HUDEP-2 (cell line): Measurements from ENCODE around the gene ZNF426.
"Not testable (repeated sequence)": the region's sequence is repeated elsewhere in the genome, so short reads cannot be mapped to it uniquely, and the experiment has no call there.

ENCODE experiments used
- DNase-seq, 76 experiments: peaks; one replicate each; lab custom pipeline; 2025; ENCODE audit not compliant: unreplicated experiment in 76 of 76; lab: John Stamatoyannopoulos, UW

The ZNF426 gene

DNA sequence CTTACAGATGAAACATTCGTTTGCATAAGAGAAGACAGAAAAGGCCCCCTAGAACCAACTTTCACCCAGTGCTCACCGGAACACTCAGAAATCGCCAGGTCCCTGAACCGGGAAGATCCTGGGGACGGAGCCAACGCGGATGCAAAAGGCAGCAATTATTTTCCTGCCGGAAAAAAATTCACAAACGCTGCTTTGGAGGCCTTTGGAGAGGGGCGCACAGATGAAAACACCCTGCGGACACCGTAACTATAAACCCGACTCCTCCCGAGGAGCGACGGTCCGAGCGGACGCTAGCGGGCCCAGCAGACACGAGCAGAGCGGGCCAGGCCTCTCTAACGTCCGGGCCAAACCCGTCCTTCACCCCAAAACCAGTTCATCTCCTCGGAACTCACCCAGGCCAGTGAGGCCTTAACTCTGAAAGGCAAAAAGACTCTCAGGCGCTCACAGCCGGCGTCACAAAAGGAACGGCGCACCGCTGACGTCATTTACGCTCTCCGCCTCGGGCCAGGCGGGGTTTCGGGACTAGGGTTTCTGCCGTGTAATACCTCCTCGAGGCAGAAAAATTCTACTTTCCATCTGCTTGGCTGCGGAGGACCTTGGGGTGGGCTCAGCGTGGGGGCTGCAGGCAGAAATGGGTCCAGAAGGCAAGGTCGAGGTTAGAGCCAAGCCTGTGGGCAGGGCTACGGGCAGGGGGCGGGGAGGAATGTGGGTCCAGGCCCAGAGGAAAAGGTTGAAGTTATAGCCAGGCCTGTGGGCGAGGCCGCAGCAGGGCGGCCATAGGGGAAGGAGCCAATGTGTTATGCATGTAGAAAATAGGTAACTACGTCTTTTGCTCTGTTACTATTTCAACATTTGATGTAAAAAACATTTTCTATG lies at the start of gene ZNF426:
Gene ZNF426 (minus strand): TSS at position 463 of the 876 bp plus-strand sequence. CDS start 2,413 bp downstream, outside the sequence.
- DNase-seq, result peak in 73 of 76 experiments; percentile 11 to 85 (median 65)

DNA sequence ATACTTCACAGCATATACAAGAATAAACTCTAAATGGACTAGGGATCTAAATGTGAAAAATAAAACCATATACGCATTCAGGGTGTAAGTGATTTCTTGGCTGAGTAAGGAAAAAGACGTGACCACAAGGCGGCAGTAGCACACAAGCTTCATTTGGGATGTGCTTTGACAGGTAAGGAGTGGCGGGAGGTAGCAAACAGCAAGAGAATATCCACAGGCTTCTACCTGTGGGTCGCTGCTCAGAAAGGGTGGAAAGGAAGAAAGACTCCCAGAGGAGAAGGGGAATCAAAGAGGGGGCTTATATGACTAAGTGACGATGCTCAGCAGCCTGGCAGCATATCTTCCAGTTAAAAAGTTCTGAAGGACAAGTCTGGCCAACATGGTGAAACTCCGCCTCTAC lies 48.3 kb upstream of the ZNF426 start:
- DNase-seq, result peak in 62 of 76 experiments; percentile 3 to 79 (median 48)

DNA sequence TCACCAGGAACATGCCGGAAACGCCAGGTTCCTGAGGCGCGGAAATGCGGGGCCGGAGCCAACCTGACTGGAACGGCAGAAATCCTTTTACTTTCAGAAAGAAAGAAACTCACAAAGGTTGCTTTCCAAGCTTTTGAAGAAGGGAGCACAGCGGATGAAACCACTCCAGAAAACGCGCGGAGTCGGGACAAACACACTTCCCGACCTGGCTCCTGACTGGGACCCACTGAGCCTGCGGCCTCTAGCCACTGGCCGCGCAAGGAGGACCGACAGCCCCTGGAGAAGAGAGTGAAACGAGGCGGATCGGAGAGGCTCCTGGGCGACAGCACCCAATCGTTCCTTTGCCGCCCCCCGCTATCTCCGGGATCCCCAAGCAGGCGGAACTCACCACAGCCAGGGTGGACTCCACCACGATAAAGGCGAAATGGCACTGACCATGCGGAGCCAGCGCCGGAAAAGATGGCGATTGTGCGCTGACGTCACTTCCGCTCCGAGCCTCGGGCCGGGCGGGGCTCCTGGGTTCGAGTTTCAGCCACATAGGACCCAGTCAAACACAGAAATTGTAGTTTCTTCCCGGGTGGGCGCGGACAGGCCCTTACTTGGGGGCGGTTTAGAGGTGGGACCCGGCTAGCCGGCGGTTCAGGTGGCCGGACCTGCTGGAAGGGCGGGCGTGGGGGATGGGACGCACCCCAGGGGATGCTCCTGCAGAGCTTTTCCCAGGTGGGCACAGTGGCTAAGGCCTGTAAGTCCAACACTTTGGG lies 45.8 kb upstream of the ZNF426 start, which contains the start of gene ZNF121:
Gene ZNF121 (minus strand): TSS at position 432 of the 761 bp plus-strand sequence. CDS start 16,407 bp downstream, outside the sequence.
- DNase-seq, result peak in 75 of 76 experiments; percentile 32 to 98 (median 81)

DNA sequence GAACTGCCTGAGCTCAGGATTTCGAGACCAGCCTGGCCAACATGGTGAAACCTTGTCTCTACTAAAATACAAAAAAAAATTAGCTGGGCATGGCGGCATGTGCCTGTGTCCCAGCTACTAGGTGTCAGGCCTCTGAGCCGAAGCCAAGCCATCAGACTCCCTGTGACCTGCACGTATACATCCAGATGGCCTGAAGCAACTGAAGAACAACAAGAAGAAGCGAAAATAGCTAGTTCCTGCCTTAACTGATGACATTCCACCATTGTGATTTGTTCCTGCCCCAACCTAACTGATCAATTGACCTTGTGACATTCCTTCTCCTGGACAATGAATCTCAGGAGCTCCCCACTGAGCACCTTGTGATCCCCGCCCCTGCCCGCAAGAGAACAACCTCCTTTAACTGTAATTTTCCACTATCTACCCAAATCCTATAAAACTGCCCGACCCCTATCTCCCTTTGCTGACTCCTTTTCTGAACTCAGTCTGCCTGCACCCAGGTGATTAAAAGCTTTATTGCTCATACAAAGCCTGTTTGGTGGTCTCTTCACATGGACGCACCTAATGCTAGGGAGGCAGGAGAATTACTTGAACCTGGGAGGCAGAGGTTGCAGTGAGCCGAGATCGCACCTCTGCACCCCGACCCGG lies 43.8 kb upstream of the ZNF426 start:
- DNase-seq, result not testable (repeated sequence)

DNA sequence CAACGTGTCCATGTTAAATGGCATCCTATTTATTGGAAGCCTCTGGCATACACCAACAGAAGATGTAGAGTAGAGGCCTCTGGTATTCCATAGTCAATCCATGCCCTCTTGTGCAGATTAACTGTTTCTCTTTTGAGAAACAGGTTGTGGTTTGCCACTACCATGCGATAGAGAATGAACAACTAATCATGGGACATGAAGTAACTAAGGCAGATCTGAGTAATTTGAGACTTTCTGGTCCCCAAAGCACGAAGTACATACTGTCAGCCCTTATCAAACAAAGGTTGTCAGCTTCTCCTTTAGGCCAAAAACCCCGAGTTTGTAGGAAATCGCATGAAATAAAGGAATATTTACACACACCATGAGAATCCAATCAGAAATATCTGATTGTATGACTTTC lies 42.3 kb upstream of the ZNF426 start:
- DNase-seq, result no peak

DNA sequence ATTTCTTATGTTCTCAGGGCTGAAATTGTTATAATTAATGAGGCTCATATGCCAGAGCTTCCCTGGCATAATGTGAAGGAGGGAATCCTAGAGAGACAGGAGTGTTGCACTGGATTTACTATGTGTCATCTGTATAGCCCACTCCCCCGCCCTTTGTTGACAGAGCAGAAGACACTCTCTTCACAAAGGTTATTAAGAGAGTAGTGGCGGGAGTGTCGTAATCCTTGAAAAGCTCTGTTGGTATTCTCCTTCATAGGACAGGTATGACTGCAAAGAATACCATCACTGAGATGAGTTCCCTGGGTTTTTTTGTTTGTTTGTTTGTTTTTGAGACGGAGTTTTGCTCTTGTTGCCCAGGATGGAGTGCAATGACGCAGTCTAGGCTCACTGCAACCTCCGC lies 31.8 kb upstream of the ZNF426 start:
- DNase-seq, result no peak

DNA sequence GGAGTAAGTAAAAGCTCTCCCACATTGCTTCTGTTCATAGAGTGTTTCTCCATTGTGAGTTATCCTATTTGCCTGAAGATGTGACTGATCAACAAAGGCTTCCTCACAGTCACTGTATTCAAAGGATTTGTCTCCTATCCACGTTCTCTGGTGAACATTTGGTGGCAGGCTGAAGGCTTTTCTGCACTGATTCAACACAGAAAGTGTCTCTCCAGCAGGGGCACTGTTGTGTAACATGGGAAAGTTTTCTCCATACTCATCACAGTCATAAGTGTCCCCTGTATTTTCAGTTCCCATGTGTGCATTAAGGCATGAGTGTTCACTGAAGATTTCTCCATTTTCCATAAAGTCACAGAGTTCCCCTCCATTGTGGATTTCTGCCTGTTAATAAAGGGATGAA lies 28.3 kb upstream of the ZNF426 start:
- no peak for DNase-seq

DNA sequence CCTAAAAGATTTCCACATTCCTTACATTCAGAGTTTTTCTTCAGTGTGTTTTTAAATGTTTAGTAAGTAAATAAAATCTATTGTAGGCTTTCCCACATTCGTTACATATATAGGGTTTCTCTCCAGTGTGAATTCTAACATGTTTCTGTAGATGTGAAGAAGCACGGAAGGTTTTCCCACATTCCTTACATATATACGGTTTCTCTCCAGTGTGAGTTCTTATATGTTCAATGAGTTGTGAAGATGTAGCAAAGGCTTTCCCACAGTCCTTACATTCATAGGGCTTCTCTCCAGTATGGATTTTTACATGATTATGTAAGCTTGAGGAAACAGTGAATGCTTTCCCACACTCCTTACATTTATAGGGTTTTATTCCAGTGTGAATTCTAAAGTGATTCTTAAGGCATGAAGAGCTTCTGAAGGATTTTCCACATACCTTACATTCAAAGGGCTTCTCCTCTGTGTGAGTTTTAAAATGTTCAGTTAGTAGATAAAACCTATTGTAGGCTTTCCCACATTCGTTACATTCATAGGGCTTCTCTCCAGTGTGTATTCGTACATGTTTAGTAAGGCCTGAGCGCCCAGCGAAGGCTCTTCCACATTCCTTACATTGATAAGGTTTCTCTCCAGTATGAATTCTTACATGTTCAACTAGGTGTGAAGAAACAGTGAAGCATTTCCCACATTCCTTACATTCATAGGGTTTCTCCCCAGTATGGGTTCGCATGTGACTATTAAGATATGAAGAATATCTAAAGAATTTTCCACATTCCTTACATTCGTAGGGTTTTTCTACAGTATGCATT lies 27.7 kb upstream of the ZNF426 start:
- peak in 1 of 76 experiments; percentile 16 for DNase-seq

DNA sequence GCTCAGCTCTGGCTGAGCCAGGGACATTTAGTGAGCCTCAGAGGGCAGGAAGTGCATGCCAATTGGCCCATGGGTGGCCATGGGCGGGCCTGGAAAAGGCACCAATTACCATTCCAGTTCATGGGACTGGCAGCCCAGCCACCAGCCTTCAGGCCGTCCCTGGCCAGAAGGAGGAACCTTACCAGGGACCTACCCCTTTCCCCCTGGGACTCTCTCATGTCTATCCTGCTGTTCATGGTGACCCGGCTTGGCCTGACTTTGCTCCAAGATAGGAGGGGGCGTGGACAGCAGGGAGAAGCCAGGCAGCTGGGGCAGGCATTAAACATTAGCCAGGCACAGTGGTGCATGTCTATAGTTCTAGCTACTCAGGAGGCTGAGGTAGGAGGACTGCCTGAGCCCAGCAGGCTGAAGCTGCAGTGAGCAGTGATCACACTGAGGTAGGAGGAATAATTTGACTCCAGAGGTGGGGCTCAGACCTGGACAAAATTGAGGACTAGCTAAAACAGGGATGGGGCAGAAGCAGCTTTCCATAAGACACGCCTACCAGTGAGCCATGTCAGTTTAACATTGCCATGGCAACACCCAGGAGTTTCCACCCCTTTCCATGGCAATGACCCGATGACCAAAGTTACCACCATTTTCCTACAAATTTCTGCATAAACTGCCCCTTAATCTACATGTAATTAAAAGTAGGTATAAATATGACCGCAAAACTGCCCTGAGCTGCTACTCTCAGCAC lies 14.3 kb upstream of the ZNF426 start:
- no peak for DNase-seq

DNA sequence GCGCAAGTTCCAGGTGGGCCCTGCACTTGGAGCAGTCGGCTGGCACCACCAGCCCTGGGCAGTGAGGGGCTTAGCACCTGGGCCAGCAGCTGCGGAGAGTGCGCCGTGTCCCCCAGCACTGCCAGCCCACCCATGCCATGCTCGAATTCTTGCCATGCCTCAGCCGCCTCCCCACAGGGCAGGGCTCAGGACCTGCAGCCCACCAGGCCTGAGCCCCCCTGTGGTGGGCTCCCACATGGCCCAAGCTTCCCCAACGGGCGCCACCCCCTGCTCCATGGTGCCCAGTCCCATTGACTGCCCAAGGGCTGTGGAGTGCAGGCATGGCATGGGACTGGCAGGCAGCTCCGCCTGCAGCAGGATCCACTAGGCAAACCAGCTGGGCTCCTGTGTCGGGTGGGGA lies 9.4 kb upstream of the ZNF426 start:
- DNase-seq, result no peak

DNA sequence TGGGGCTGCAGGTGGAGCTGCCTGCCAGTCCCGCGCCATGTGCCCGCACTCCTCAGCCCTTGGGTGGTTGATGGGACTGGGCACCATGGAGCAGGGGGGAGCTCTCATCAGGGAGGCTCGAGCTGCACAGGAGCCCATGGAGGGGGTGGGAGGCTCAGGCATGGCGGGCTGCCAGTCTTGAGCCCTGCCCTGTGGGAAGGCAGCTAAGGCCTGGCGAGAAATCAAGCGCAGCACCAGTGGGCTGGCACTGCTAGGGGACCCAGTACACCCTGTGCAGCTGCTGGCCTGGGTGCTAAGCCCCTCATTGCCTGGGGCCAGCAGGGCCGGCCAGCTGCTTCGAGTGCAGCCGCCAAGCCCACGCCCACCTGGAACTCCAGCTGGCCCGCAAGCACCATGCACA lies 2.8 kb upstream of the ZNF426 start:
- not testable (repeated sequence) for DNase-seq

DNA sequence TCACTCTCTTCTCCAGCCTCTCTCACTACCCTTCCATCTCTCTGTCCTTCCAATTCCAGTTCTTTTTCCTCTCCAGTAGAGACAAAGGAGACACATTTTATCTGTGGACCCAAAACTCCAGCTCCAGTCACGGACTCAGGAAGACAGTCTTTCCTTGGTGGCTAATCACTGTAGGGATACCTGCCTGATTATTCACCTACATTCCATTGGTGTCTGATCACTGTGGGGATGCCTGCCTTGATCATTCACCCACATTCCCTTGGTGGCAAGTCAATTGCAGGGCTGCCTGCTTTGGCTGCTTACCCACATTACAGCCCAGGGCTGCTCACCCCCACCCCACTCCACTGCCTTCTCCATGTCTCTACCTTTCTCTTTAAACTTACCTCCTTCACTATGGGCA lies 1.5 kb upstream of the ZNF426 start:
- not testable (repeated sequence) for DNase-seq

DNA sequence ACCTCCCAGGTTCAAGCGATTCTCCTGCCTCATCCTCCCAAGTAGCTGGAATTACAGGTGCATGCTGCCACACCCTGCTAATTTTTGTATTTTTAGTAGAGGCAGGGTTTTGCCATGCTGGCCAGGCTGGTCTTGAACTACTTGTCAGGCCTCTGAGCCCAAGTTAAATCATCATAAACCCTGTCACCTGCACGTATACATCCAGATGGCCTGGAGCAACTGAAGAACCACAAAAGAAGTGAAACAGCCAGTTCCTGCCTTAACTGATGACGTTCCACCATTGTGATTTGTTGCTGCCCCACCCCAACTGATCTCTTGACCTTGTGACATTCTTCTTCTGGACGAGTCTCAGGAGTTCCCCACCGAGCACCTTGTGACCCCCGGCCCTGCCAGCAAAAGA lies 756 bp upstream of the ZNF426 start:
- not testable (repeated sequence) for DNase-seq

DNA sequence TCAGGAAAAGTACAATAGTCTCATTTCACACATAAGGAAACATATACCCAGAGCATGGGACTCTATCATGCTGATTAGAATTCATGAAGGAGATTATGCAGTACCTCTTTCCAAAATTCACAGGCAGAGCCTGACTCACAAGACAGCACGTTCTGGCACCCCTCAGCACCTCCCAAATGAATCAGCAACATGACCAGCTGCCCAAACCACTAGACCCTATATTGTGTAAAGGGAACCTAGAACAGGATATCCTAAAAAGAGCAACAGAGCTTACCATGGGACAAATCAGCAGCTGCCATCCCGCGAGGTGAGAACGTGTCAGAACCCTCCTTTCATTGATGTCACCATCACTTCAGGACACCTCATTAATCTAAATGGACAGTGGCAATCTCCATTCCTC lies 2.5 kb downstream of the ZNF426 start:
- no peak for DNase-seq

DNA sequence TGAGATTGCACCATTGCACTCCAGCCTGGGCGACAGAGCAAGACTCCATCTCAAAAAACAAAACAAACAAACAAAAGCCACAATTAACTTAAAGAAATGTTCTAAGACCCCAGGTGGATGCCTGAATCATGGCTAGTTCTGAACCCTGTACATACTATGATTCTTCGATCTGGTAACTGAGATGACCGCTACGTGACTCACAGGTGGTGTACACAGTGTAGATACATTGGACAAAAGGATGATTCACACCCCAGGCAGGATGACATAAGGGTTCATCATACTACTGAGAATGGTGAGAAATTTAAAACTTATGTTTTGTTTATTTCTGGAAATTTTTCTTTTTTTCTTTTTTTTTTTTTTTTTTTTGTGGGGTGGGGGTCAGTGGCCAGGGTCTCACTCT lies 6.5 kb downstream of the ZNF426 start:
- DNase-seq, result no peak

DNA sequence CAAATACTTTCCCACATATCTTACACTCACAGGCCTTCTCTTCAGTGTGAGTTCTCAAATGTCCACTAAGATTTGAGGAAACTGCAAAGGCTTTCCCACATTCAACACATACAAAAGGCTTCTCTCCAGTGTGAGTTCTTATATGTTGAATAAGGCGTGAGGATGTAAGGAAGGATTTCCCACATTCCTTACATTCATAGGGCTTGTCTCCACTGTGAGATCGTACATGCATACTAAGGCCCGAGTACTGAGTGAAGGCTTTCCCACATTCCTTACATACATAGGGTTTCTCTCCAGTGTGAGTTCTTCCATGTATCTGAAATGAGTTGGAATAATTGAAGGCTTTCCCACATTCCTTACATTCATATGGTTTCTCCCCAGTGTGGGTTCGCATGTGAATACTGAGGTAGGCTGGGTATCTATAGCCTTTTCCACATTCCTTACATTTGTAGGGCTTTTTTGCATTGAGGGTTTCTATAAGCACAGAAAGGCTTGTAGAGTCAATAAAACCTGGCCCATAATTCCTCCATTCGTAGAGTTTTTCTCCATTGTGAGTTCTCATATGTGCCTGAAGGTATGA lies 9.6 kb downstream of the ZNF426 start:
- DNase-seq, result no peak

DNA sequence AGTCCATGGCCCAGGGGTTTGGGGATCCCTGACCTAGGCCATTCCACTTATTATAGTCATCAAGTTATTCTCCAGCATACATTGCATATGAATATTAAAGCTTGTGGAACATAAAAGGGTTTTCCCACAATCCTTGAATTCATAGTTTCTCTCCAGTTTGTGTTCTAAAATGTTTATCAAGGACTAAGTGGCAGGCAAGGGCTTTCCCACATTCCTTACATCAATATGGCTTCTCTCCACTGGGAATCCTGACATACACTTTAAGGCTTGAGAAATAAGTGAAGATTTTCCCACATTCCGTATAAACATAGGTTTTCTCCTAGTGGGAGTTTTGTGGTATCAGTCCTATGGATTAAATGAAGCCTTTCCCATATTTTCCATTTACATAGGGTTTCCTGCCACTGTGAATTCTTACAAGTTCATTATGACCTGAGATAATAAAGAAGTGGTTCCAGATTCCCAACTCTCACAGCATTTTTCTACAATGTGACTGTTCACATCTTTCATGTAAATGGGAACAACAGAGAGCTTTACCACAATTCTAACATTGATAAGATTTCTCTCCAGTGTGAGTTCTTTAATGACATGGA lies 14.5 kb downstream of the ZNF426 start:
- no peak for DNase-seq

DNA sequence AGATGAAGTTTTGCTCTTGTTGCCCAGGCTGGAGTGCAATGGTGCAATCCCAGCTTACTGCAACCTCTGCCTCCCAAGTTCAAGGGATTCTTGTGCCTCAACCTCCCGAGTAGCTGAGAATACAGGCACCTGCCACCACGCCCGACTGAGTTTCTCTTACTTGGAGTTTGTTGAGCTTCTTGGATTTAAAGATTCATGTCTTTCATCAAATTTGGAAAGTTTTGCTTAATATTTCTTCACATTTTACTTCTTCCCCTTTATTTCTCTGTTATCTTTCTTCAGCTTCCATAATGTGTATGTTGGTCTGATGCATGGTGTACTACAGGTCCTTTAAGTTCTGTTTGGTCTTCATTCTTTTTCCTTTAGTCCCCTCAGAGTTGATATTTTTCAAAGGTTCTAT lies 31.2 kb downstream of the ZNF426 start:
- no peak for DNase-seq

DNA sequence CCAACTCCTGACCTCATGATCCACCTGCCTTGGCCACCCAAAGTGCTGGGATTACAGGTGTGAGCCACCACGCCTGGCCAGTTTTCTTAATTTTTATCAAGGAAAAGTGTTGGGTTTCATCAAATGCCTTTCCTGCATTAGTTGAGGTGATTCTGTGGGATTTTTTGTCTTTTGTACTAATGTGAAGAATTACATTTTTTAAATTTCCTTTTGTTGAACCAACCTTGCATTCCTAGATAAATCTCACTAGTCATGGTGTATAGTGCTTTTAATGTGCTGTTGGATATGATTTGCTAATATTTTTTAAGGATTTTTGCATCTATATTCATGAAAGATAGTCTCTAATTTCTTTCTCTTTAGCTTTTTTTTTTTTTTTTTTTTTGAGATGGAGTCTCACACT lies 37.6 kb downstream of the ZNF426 start:
- no peak for DNase-seq
